ENCODE results near the gene D2HGDH. TPM values are rescaled to one million over a fixed set of nuclear protein-coding genes. Genes with fewer than 3 reads are reported as not detected.

Gene D2HGDH
- total and polyA plus RNA-seq, 2 of the 8 experiments (the other 6 are each of a cell fraction or from before 2014, with no cell fraction given), result 3.4 to 8.1 TPM

DNA sequence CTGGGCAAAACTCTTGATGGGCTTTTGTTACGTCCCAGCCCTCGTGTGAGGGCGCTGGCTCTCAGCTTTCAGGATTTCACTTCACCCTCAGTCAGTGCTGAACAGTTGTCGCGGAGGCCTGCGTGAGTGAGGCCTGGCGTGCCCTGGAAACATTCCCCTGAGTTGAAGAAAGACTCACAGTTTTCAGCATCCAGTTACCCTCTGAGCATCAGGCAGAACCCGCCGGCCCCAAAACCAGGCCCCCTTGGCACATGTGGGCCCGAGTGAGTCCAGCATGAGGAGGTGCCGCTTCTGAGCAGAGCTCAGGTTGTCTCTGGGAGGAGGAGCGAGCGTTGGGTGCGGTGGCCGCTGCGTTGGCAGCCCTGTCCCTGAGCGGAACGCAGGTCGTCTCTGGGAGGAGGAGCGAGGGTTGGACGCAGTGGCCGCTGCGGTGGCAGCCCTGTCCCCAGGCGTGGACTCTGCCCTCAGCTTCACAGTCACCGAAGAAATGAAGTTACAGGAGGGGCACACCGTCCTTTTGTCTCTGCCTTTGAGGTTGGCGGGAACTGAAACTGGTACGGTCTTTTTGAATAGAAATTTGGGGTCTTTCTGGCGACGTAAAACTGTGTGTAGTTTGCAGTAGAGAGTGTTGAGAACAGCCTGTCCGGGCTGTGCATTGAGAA lies 74.4 kb downstream of the D2HGDH start, which contains the start of gene NEU4:
TSS of gene NEU4 (plus strand) at position 473 of the 662 bp plus-strand sequence. CDS start 5,292 bp downstream, outside the sequence.
- H4K8ac ChIP-seq (ENCODE audit: extremely low read depth, insufficient read depth, low read length), result no peak within 1 kb of the TSS; the same call in none of the 2 replicates
- H4K91ac ChIP-seq (replicated peaks; ENCODE audit: insufficient read length, low read length), result peak within 1 kb of the TSS; percentile 92
- peak in 1 of 2 experiments; percentile 62 for DNase-seq (ENCODE audit: low read depth in 1 of 2, low spot score in 2 of 2)
- peak within 1 kb of the TSS; percentile 38 for H2BK120ac ChIP-seq (replicated peaks; ENCODE audit: low read depth, low read length)
- H3K27me3 ChIP-seq (replicated peaks in 1 of 4; ENCODE audit: control insufficient read depth in 3 of 4, extremely low read depth in 1 of 4, insufficient read depth in 3 of 4, low read length in 3 of 4), result peaks cover 0 to 10% (median 2%) of the 10 kb centered on the region in 4 experiments; a peak in 5 of 7 replicates
- H2BK12ac ChIP-seq (ENCODE audit: low read depth, low read length), result peak within 1 kb of the TSS; percentile 81; the same call in 1 of the 2 replicates
- no peak within 1 kb of the TSS for H3K14ac ChIP-seq (ENCODE audit: insufficient read length)
- no peak within 1 kb of the TSS for H4K5ac ChIP-seq (ENCODE audit: insufficient read length, low read depth, low read length)
- H2AFZ ChIP-seq (ENCODE audit: low read length), result no peak within 1 kb of the TSS; the same call in 1 of the 2 replicates
- no peaks in the 10 kb centered on the region for H3K79me1 ChIP-seq (ENCODE audit: low read depth, low read length)
- peak within 1 kb of the TSS; percentile 92; the same call in 1 of the 2 replicates for H2BK20ac ChIP-seq (ENCODE audit: low read length)
- FAIRE-seq, result no peak
- no peak within 1 kb of the TSS for H3K56ac ChIP-seq (replicated peaks; ENCODE audit: insufficient read length, low read depth, low read length)
- H2BK5ac ChIP-seq (ENCODE audit: low read depth, low read length), result 0 out of 2 replicates have a peak within 1 kb of the TSS, but pooled peaks have one; percentile 7
- no peaks in the 10 kb centered on the region for H3K36me3 ChIP-seq (ENCODE audit: control insufficient read depth in 2 of 4, insufficient read depth in 4 of 4, low read length in 3 of 4)
- H3K4me3 ChIP-seq (ENCODE audit: extremely low read depth in 1 of 4, insufficient read depth in 2 of 4, low read depth in 3 of 4, low read length in 4 of 4), result no peak within 1 kb of the TSS
- H3K4me2 ChIP-seq (ENCODE audit: insufficient read depth in 1 of 2, low read depth in 2 of 2, low read length in 2 of 2), result no peak within 1 kb of the TSS; a peak in 1 of 4 replicates
- H3K4ac ChIP-seq (replicated peaks; ENCODE audit: insufficient read length, low read depth, low read length), result no peak within 1 kb of the TSS
- H3K23ac ChIP-seq (ENCODE audit: insufficient read length), result no peak within 1 kb of the TSS
- H3K79me2 ChIP-seq (ENCODE audit: control insufficient read depth in 1 of 2, insufficient read depth in 2 of 2, low read length in 2 of 2), result no peaks in the 10 kb centered on the region
- H3K4me1 ChIP-seq (replicated peaks in 1 of 4; ENCODE audit: control insufficient read depth in 3 of 4, insufficient read depth in 4 of 4, low read length in 3 of 4), result peaks cover 4 to 19% (median 10%) of the 10 kb centered on the region in 4 experiments
- POLR2A ChIA-PET (ENCODE audit: partially characterized antibody), result interaction anchor here (0.6 to 3.0 kb wide), 5 partner anchors 15 to 107 kb away, joined by 3 to 11 read pairs (median 4); partner anchors contain the start of genes GAL3ST2 and ING5
- TF ChIP-seq KDM4A (IDR thresholded peaks at IDR 0.05; ENCODE audit: low read depth, low read length, severe bottlenecking) (no peak), GABPA (IDR thresholded peaks at IDR 0.05; ENCODE audit: borderline replicate concordance, insufficient read depth, low read length) (0 out of 2 replicates have a peak, but pooled peaks have one; percentile 14)
- TF ChIP-seq, protein P1, sequence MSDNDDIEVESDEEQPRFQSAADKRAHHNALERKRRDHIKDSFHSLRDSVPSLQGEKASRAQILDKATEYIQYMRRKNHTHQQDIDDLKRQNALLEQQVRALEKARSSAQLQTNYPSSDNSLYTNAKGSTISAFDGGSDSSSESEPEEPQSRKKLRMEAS (IDR thresholded peaks at IDR 0.05), result peak; percentile 60; the same call in 1 of the 2 replicates
- H4K20me1 ChIP-seq (replicated peaks in 1 of 2; ENCODE audit: control insufficient read depth in 1 of 2, insufficient read depth in 2 of 2, low read length in 2 of 2), result no peaks in the 10 kb centered on the region
- H3K9ac ChIP-seq (replicated peaks in 1 of 4; ENCODE audit: extremely low read depth in 1 of 4, low read depth in 3 of 4, low read length in 3 of 4), result no peak within 1 kb of the TSS
- no peak within 1 kb of the TSS for H3K27ac ChIP-seq (ENCODE audit: low read depth, low read length)
- H2AK5ac ChIP-seq (ENCODE audit: low read depth, low read length), result no peak within 1 kb of the TSS; the same call in 1 of the 2 replicates
- H2BK15ac ChIP-seq (ENCODE audit: low read length), result peak within 1 kb of the TSS; percentile 40; the same call in 1 of the 2 replicates
- no peaks in the 10 kb centered on the region for H3K9me3 ChIP-seq (ENCODE audit: insufficient read depth in 2 of 2, low read depth in 1 of 2, low read length in 1 of 2)
- WGBS, 2 experiments (ENCODE audit: extremely low coverage in 1 of 2, insufficient coverage in 1 of 2, insufficient read length in 1 of 2, insufficient replicate concordance in 2 of 2, low coverage in 1 of 2, low lambda C conversion rate in 2 of 2, missing lambda C conversion rate in 1 of 2), result 81% methylated on average over 31 of the region's 31 CpGs; no CpG with 5 or more reads in 1 of the 2 experiments
- CTCF ChIA-PET (ENCODE audit: partially characterized antibody), result interaction anchor here (0.8 to 1.4 kb wide), 3 partner anchors 33 to 69 kb away, joined by 3 to 10 read pairs (median 5); no protein-coding TSS in a partner anchor
- H3K18ac ChIP-seq (ENCODE audit: extremely low read depth, low read length), result no peak within 1 kb of the TSS; the same call in 1 of the 2 replicates
- H3K23me2 ChIP-seq (ENCODE audit: low read depth, low read length), result no peaks in the 10 kb centered on the region
